HEK293T (cell line): Measurements from ENCODE around the gene FAM83B.
"Not testable (repeated sequence)": the region's sequence is repeated elsewhere in the genome, so short reads cannot be mapped to it uniquely, and the experiment has no call there.

ENCODE experiments used
- CTCF ChIA-PET: fragments of 350-600 bp; formaldehyde crosslinking; extraction: SDS; loops from one replicate; lab custom pipeline; 2021; ENCODE audit warnings: antibody characterized with exemption, inconsistent platforms; lab: Yijun Ruan, JAX
- POLR2A ChIA-PET: fragments of 350-600 bp; formaldehyde crosslinking; extraction: SDS; loops from one replicate; lab custom pipeline; 2020; ENCODE audit warnings: antibody characterized with exemption, inconsistent platforms; lab: Yijun Ruan, JAX
- DNase-seq: peaks from one replicate; pipeline ENCODE4 v3.0.0; 2012; ENCODE audit warnings: mixed read lengths; ENCODE audit errors: extremely low spot score
- ARNT ChIP-seq: fragments of 450-650 bp; IDR thresholded peaks from 2 replicates; pipeline ENCODE4 v1.6.1; 2017; ENCODE audit warnings: mild to moderate bottlenecking
- BHLHE40 ChIP-seq: fragments of 450-650 bp; IDR thresholded peaks from 2 replicates; pipeline ENCODE4 v1.6.1; 2016; ENCODE audit warnings: mild to moderate bottlenecking, moderate library complexity, borderline replicate concordance
- CTBP1 ChIP-seq: fragments of 450-650 bp; IDR thresholded peaks from 2 replicates; pipeline ENCODE4 v1.6.1; 2016; ENCODE audit warnings: borderline replicate concordance
- ELF4 ChIP-seq: fragments of 450-650 bp; IDR thresholded peaks from 2 replicates; pipeline ENCODE4 v1.6.1; 2017; ENCODE audit warnings: antibody characterized with exemption
- FOXA1 ChIP-seq: fragments of 450-650 bp; IDR thresholded peaks from 2 replicates; pipeline ENCODE4 v1.6.1; 2016; ENCODE audit warnings: mild to moderate bottlenecking
- FOXK2 ChIP-seq: fragments of 450-650 bp; IDR thresholded peaks from 2 replicates; pipeline ENCODE4 v1.6.1; 2016; ENCODE audit warnings: mild to moderate bottlenecking
- FOXM1 ChIP-seq: fragments of 450-650 bp; IDR thresholded peaks from 2 replicates; pipeline ENCODE4 v1.6.1; 2017; ENCODE audit warnings: mild to moderate bottlenecking, borderline replicate concordance
- HDGF ChIP-seq: fragments of 450-650 bp; IDR thresholded peaks from 2 replicates; pipeline ENCODE4 v1.6.1; 2017; ENCODE audit warnings: antibody characterized with exemption, borderline replicate concordance
- L3MBTL2 ChIP-seq: fragments of 450-650 bp; conservative IDR thresholded peaks from 2 replicates; pipeline ENCODE4 v1.6.1; 2016; ENCODE audit warnings: mild to moderate bottlenecking
- LEF1 ChIP-seq: fragments of 450-650 bp; IDR thresholded peaks from 2 replicates; pipeline ENCODE4 v1.6.1; 2017; ENCODE audit warnings: mild to moderate bottlenecking, borderline replicate concordance
- NFRKB ChIP-seq: fragments of 450-650 bp; IDR thresholded peaks from 2 replicates; pipeline ENCODE4 v1.6.1; 2016; ENCODE audit warnings: mild to moderate bottlenecking, moderate library complexity
- SP1 ChIP-seq: fragments of 450-650 bp; IDR thresholded peaks from 2 replicates; pipeline ENCODE4 v1.6.1; 2017
- SUZ12 ChIP-seq: fragments of 450-650 bp; IDR thresholded peaks from 2 replicates; pipeline ENCODE4 v1.6.1; 2016; ENCODE audit warnings: mild to moderate bottlenecking
- TARDBP ChIP-seq: fragments of 450-650 bp; IDR thresholded peaks from 2 replicates; pipeline ENCODE4 v1.6.1; 2016
- ZNF384 ChIP-seq: fragments of 450-650 bp; IDR thresholded peaks from 2 replicates; pipeline ENCODE4 v1.6.1; 2016
- TF ChIP-seq, protein P1 (sequence below): fragments of 450-650 bp; IDR thresholded peaks from 2 replicates; pipeline ENCODE4 v1.6.1; 2016

FAM83B gene

GRCh38 chr6:54805077-54805476, 41.5 kb upstream of the FAM83B start:
- ChIA-PET CTCF (interaction anchor here (0.6 kb wide), 1 partner anchor 74 kb away, joined by 3 read pairs; no protein-coding TSS in a partner anchor), POLR2A (no interaction called here)
- TF ChIP-seq ZNF384 (no peak), FOXM1 (no peak), ARNT (no peak), TARDBP (no peak), FOXA1 (no peak), CTBP1 (no peak), SUZ12 (no peak), BHLHE40 (no peak), NFRKB (no peak), L3MBTL2 (no peak), FOXK2 (no peak), SP1 (no peak), ELF4 (no peak), LEF1 (no peak), HDGF (no peak)
- TF ChIP-seq, protein P1, sequence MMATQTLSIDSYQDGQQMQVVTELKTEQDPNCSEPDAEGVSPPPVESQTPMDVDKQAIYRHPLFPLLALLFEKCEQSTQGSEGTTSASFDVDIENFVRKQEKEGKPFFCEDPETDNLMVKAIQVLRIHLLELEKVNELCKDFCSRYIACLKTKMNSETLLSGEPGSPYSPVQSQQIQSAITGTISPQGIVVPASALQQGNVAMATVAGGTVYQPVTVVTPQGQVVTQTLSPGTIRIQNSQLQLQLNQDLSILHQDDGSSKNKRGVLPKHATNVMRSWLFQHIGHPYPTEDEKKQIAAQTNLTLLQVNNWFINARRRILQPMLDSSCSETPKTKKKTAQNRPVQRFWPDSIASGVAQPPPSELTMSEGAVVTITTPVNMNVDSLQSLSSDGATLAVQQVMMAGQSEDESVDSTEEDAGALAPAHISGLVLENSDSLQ = no peak
- DNase-seq = no peak

GRCh38 chr6:54810147-54810546, 36.4 kb upstream of the FAM83B start:
- CTCF ChIA-PET = no interaction called here
- DNase-seq = no peak
- POLR2A ChIA-PET = no interaction called here

GRCh38 chr6:54813892-54814291, 32.7 kb upstream of the FAM83B start:
- TF ChIP-seq, protein P1 = no peak
- TF ChIP-seq L3MBTL2 (no peak), SP1 (no peak), TARDBP (no peak), ELF4 (no peak), HDGF (no peak), FOXA1 (no peak), CTBP1 (no peak), ZNF384 (no peak), FOXM1 (no peak), SUZ12 (no peak), NFRKB (no peak), ARNT (no peak), LEF1 (no peak), BHLHE40 (no peak), FOXK2 (no peak)
- DNase-seq = no peak
- ChIA-PET CTCF (no interaction called here), POLR2A (no interaction called here)

More at GRCh38 chr6:54810147-54810546, 36.4 kb upstream of the FAM83B start:
- TF ChIP-seq ARNT (no peak), TARDBP (no peak), FOXM1 (no peak), LEF1 (no peak), BHLHE40 (no peak)

DNA sequence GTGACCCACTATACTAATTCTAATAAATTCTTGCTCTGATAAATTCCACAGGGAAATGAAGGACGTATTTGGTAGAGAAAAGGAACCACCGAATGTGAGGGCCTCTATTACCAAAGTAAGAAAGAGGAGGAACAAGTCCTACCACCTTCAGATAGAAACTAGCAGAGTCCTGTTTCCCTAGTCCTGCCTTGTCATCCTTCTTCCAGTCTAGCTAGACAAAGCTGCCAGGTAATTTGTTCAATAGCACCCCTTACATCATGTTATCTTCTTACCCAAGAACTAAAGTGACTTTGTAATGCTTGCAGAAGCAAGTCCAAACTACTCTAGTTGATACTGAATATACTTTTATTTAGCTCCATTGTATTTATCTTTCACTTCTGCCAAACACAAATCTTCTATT, 29.3 kb upstream of the FAM83B start:
- POLR2A ChIA-PET = no interaction called here
- CTCF ChIA-PET = no interaction called here
- TF ChIP-seq L3MBTL2 (no peak), ARNT (no peak), LEF1 (no peak), BHLHE40 (no peak), FOXA1 (no peak)
- DNase-seq = no peak

DNA sequence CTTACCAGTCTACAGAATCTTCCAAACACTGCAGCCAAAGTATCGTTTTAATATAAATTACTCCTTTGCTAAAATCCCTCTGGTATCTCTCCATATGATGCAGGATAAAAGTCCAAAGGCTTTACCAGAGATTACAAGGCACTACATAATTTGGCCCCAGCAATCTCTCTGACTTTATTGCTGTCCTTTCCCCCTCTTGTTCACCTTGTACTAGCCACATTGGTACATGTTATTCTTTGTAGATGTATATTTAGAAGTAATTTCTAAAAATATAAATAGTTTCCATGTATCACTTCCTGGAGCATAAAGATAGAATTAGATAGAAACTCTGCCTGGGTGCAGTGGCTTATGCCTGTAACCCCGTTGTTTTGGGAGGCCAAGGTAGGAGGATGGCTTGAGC, 28.7 kb upstream of the FAM83B start:
- TF ChIP-seq FOXK2 (no peak), TARDBP (no peak), ELF4 (no peak), SUZ12 (no peak), FOXA1 (no peak), CTBP1 (no peak), NFRKB (no peak), SP1 (no peak), L3MBTL2 (no peak), FOXM1 (no peak), BHLHE40 (no peak), ARNT (no peak), LEF1 (no peak), ZNF384 (no peak)
- ChIA-PET CTCF (no interaction called here), POLR2A (no interaction called here)
- no peak for DNase-seq

- POLR2A ChIA-PET, DNase-seq, CTCF ChIA-PET: not testable (repeated sequence)
These were observed 22.3 kb upstream of the FAM83B start for GRCh38 chr6:54824225-54824624.

DNA sequence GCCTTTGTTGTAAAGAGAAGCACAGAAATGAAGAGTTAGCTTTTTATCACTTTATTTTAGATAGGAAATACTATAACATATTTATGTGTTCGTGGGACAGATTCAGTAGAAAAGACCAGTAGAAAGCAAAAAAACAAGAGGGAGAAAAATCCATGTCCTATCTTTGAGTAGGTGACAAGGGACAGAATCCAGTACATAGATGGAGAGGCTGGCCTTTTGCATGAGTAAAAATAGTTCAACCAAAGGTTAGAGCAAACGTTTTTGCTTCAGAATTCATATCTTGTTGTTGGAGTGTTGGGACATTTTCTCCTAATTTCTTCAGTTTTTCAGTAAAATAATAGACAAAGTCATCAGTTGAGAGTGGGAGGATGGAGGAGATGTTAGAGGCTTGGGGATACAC, 19.6 kb upstream of the FAM83B start:
- POLR2A ChIA-PET = no interaction called here
- CTCF ChIA-PET = no interaction called here
- no peak for DNase-seq
- TF ChIP-seq FOXM1 = no peak
- TF ChIP-seq TARDBP = no peak
- TF ChIP-seq BHLHE40 = no peak
- no peak for TF ChIP-seq ARNT
- TF ChIP-seq, protein P1 = no peak
- no peak for TF ChIP-seq L3MBTL2
- TF ChIP-seq ELF4 = no peak
- no peak for TF ChIP-seq NFRKB
- TF ChIP-seq FOXK2 = no peak
- TF ChIP-seq CTBP1 = no peak
- TF ChIP-seq SUZ12 = no peak
- no peak for TF ChIP-seq HDGF
- no peak for TF ChIP-seq FOXA1
- TF ChIP-seq ZNF384 = no peak
- TF ChIP-seq LEF1 = no peak
- no peak for TF ChIP-seq SP1
